K562 (cell line): Measurements from ENCODE around the gene CTPS2. TPM values are rescaled to one million over a fixed set of nuclear protein-coding genes. Genes with fewer than 3 reads are reported as not detected.

Source experiments
- DPF2 ChIP-seq: fragments of 450-650 bp; IDR thresholded peaks from 2 replicates; pipeline ENCODE4 v1.6.1; 2016
- E2F4 ChIP-seq: sonication (generic); formaldehyde crosslinking; IDR thresholded peaks from 2 replicates; pipeline ENCODE4 v1.8.0; 2022; ENCODE audit warnings: mild to moderate bottlenecking, low read depth, missing genetic modification reagents
- MAX ChIP-seq: sonication (generic); formaldehyde crosslinking; IDR thresholded peaks from 2 replicates; pipeline ENCODE4 v1.9.0; 2022; ENCODE audit warnings: mild to moderate bottlenecking, missing genetic modification reagents
- PRMT5 ChIP-seq: sonication (generic); formaldehyde crosslinking; IDR thresholded peaks from 2 replicates; pipeline ENCODE4 v1.5.0; 2020; ENCODE audit warnings: missing genetic modification reagents
- RAD21 ChIP-seq, 2 experiments: fragments of 250-450 bp in 1 of 2; fragments of 450-650 bp in 1 of 2; sonication (Bioruptor Pico) in 1 of 2; formaldehyde crosslinking in 1 of 2; IDR thresholded peaks in 1 of 2; conservative IDR thresholded peaks in 1 of 2; 2 replicates each; pipeline versions ENCODE4 v1.4.0 to v1.8.0; 2020 to 2022; ENCODE audit warnings: mild to moderate bottlenecking in 2 of 2, moderate library complexity in 1 of 2
- RB1 ChIP-seq: fragments of 450-650 bp; IDR thresholded peaks from 2 replicates; pipeline ENCODE4 v1.6.1; 2017; ENCODE audit warnings: low read depth, mild to moderate bottlenecking
- RERE ChIP-seq: sonication (generic); formaldehyde crosslinking; IDR thresholded peaks from 2 replicates; pipeline ENCODE4 v1.8.0; 2023; ENCODE audit warnings: missing genetic modification reagents, mild to moderate bottlenecking, borderline replicate concordance
- STAT5B ChIP-seq: fragments of 250-450 bp; sonication (Bioruptor Pico); IDR thresholded peaks from 2 replicates; pipeline ENCODE4 v1.8.0; 2021; ENCODE audit warnings: mild to moderate bottlenecking, inconsistent platforms
- THAP7 ChIP-seq: fragments of 250-450 bp; sonication (Bioruptor Pico); IDR thresholded peaks from 2 replicates; pipeline ENCODE4 v1.5.0; 2021
- XRCC4 ChIP-seq: IDR thresholded peaks from one replicate; pipeline ENCODE4 v1.6.1; 2011; ENCODE audit not compliant: insufficient read depth, insufficient read length; ENCODE audit errors: extremely low read depth
- ZBTB9 ChIP-seq: fragments of 450-650 bp; formaldehyde crosslinking; IDR thresholded peaks from 2 replicates; pipeline ENCODE4 v1.4.0; 2020; ENCODE audit warnings: mild to moderate bottlenecking, moderate library complexity
- ZNF124 ChIP-seq: sonication (generic); formaldehyde crosslinking; IDR thresholded peaks from 2 replicates; pipeline ENCODE4 v1.8.1; 2022; ENCODE audit warnings: missing genetic modification reagents
- ZNF354B ChIP-seq: fragments of 250-450 bp; sonication (Bioruptor Pico); IDR thresholded peaks from 2 replicates; pipeline ENCODE4 v1.4.0; 2020
- ZNF592 ChIP-seq: fragments of 450-650 bp; IDR thresholded peaks from 2 replicates; pipeline ENCODE4 v1.6.1; 2017; ENCODE audit warnings: antibody characterized with exemption, mild to moderate bottlenecking
- polyA plus RNA-seq, 8 experiments: library from polyadenylated mRNA; depleted of rRNA in 4 of 8; stranded (reverse) in 5 of 8; unstranded in 3 of 8; fragments of >200 nt; fragmentation: Nextera tagmentation in 2 of 8; fragmentation: Illumina TruSeq in 1 of 8; extraction: Ambion mirVana in 2 of 8; extraction: Trizol in 1 of 8; gene quantifications; 2 replicates each; pipeline versions ENCODE4 v1.2.1 to v1.2.3, GENCODE V29; 2011 to 2014; ENCODE audit warnings: inconsistent platforms in 1 of 8, missing spikeins in 1 of 8
- total RNA-seq, 7 experiments: library from RNA; depleted of rRNA in 6 of 7; stranded (reverse); fragments of >200 nt in 6 of 7; fragmentation: Illumina TruSeq in 2 of 7; extraction: Trizol in 2 of 7; gene quantifications; 2 replicates each; pipeline versions ENCODE4 v1.2.1 to v1.2.3, GENCODE V29; 2011 to 2021; ENCODE audit warnings: low replicate concordance in 1 of 7

CTPS2 gene
- total and polyA plus RNA-seq, 9 of the 15 experiments (the other 6 are each of a cell fraction or from before 2014, with no cell fraction given) = 5.4 to 19.5 (median 14.1) TPM

- TF ChIP-seq RERE (CRISPR knock-in tag) (no peak), XRCC4 (no peak), ZNF592 (no peak), STAT5B (CRISPR knock-in tag) (no peak), RAD21 (CRISPR knock-in tag; conservative IDR thresholded peaks at IDR 0.05 in 1 of 2, IDR thresholded peaks at IDR 0.05 in 1 of 2) (no peak), THAP7 (CRISPR knock-in tag) (no peak), ZNF354B (CRISPR knock-in tag) (no peak), E2F4 (CRISPR knock-in tag) (no peak), MAX (CRISPR knock-in tag) (no peak), ZBTB9 (CRISPR knock-in tag) (no peak), DPF2 (no peak), PRMT5 (CRISPR knock-in tag) (no peak), ZNF124 (no peak), RB1 (0 out of 2 replicates have a peak, but pooled peaks have one; percentile 21)
These were observed 449 bp downstream of the CTPS2 start (continued) for GRCh38 chrX:16711893-16712547.
